Endodermal cell (in vitro differentiated cells): ENCODE results near the gene DBH. TPM values are rescaled to one million over a fixed set of nuclear protein-coding genes. Genes with fewer than 3 reads are reported as not detected.

ENCODE experiments used
- DNase-seq: peaks from one replicate; pipeline ENCODE4 v3.0.0-alpha.2; 2017
- H3K27ac ChIP-seq: 2 replicates; pipeline ENCODE4 v1.5.1; 2013; ENCODE audit warnings: mild to moderate bottlenecking, low read depth, low read length, moderate library complexity
- H3K27me3 ChIP-seq: 2 replicates; pipeline ENCODE4 v1.6.1; 2013; ENCODE audit warnings: mild to moderate bottlenecking, low read length, moderate library complexity; ENCODE audit not compliant: insufficient read depth, control insufficient read depth, poor library complexity, severe bottlenecking
- H3K36me3 ChIP-seq: 2 replicates; pipeline ENCODE4 v1.7.0; 2013; ENCODE audit warnings: mild to moderate bottlenecking, low read length, moderate library complexity; ENCODE audit not compliant: control insufficient read depth, insufficient read depth
- H3K4me1 ChIP-seq: one replicate; pipeline ENCODE4 v1.7.0; 2013; ENCODE audit warnings: low read length; ENCODE audit not compliant: control insufficient read depth, insufficient read depth
- H3K4me3 ChIP-seq: 2 replicates; pipeline ENCODE4 v1.5.1; 2013; ENCODE audit warnings: mild to moderate bottlenecking, low read length, moderate library complexity
- H3K9ac ChIP-seq: 2 replicates; pipeline ENCODE4 v1.6.1; 2013; ENCODE audit warnings: mild to moderate bottlenecking, low read length, moderate library complexity; ENCODE audit not compliant: poor library complexity, severe bottlenecking; ENCODE audit errors: extremely low read depth
- H3K9me3 ChIP-seq: 2 replicates; pipeline ENCODE4 v1.6.1; 2013; ENCODE audit warnings: mild to moderate bottlenecking, low read length, moderate library complexity; ENCODE audit not compliant: control insufficient read depth
- H3K27ac Mint-ChIP-seq: 2 replicates; pipeline ENCODE4 v1.8.0; 2020; ENCODE audit warnings: mixed read lengths
- H3K27me3 Mint-ChIP-seq: 2 replicates; pipeline ENCODE4 v1.8.0; 2021; ENCODE audit warnings: mild to moderate bottlenecking, mixed read lengths; ENCODE audit not compliant: insufficient read depth
- H3K36me3 Mint-ChIP-seq: 2 replicates; pipeline ENCODE4 v1.8.0; 2020; ENCODE audit warnings: low read depth, mixed read lengths
- H3K4me1 Mint-ChIP-seq: 2 replicates; pipeline ENCODE4 v1.8.0; 2020; ENCODE audit warnings: mixed read lengths
- H3K4me3 Mint-ChIP-seq: 2 replicates; pipeline ENCODE4 v1.8.0; 2020; ENCODE audit warnings: mild to moderate bottlenecking, moderate library complexity, mixed read lengths
- H3K9me3 Mint-ChIP-seq: 2 replicates; pipeline ENCODE4 v1.8.0; 2020; ENCODE audit warnings: mild to moderate bottlenecking, mixed read lengths
- WGBS, 2 experiments: methylation state at CpG; one replicate each; pipeline versions ENCODE4 v1.1.5 to v1.1.7; 2013; ENCODE audit warnings: missing lambda C conversion rate in 2 of 2, mixed read lengths in 1 of 2; ENCODE audit not compliant: insufficient coverage in 1 of 2, insufficient read length in 1 of 2; 5-methylcytosine and 5-hydroxymethylcytosine counted together
- total RNA-seq, 2 donors: library from RNA; stranded (reverse); fragmentation: NEBNext Ultra II Directional in 1 of 2; extraction: Animal tissue kit (Norgen Biotek cat#: 25700) in 1 of 2; gene quantifications; 2 replicates in 1 of 2; 3 replicates in 1 of 2; pipeline ENCODE4 v1.2.1, GENCODE V29; 2021
- TF ChIP-seq, protein P1 (sequence below): fragments of 200-600 bp; sonication (generic); conservative IDR thresholded peaks from 2 replicates; pipeline ENCODE4 v1.5.0; 2021; ENCODE audit warnings: antibody characterized with exemption, mild to moderate bottlenecking

The DBH gene
- total RNA-seq, 2 donors from 2014 or later, result not detected

DNA sequence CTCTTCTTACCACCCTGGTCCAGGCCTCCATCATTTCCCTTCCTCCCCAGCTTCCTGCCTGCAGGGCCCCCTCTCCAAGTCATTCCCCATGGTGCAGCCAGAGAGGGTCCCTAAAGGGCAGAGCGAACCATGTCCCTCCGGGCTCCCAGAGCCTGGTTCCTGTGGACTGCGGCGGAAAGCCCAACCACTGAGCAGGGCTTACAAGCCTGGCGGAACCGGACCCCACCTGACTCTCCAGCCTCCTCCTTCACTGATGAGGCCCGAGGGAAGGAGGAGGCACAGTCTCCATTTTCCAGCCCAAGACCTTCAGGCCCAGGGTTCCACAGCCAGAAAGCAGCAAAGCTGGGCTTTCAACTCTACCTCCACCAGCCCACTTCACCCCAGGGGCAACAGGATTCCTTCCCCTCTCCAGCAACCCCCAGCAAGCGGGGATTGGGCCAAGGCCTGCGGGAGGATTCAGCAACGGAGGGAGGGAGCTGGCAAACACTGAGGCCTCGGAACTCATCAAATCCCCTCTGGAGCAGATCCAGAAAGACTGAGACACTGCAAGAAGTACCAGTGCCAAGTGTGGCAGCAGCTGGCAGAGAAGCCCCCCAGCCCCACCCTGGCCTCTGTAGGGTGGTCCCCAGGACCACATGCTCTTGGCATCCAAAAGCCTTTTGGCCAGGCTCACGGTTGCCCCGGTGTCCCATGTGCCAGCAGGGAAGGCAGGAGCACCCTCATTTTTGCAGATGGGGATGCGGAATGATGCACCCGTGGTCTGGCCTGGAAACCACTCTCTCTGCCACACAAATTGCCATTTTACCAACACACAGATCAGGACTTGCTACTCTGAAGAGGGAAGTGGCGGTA is 30.1 kb upstream of the DBH start:
- Histone ChIP-seq H3K36me3 (no peaks in the 10 kb centered on the region), H3K27me3 (peaks cover 45% of the 10 kb centered on the region), H3K4me1 (no peaks in the 10 kb centered on the region), H3K27ac (no peak overlapping the region), H3K4me3 (no peak overlapping the region), H3K9me3 (no peaks in the 10 kb centered on the region), H3K9ac (no peak overlapping the region)
- WGBS, 2 experiments, result 82 to 97% methylated on average over 5 to 16 of the region's 16 CpGs
- Mint-ChIP-seq H3K36me3 (no peaks in the 10 kb centered on the region), H3K4me3 (no peak overlapping the region), H3K27me3 (peaks cover 40% of the 10 kb centered on the region), H3K9me3 (no peaks in the 10 kb centered on the region), H3K4me1 (no peaks in the 10 kb centered on the region), H3K27ac (peak overlapping the region; percentile 64)
- TF ChIP-seq, protein P1, sequence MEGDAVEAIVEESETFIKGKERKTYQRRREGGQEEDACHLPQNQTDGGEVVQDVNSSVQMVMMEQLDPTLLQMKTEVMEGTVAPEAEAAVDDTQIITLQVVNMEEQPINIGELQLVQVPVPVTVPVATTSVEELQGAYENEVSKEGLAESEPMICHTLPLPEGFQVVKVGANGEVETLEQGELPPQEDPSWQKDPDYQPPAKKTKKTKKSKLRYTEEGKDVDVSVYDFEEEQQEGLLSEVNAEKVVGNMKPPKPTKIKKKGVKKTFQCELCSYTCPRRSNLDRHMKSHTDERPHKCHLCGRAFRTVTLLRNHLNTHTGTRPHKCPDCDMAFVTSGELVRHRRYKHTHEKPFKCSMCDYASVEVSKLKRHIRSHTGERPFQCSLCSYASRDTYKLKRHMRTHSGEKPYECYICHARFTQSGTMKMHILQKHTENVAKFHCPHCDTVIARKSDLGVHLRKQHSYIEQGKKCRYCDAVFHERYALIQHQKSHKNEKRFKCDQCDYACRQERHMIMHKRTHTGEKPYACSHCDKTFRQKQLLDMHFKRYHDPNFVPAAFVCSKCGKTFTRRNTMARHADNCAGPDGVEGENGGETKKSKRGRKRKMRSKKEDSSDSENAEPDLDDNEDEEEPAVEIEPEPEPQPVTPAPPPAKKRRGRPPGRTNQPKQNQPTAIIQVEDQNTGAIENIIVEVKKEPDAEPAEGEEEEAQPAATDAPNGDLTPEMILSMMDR, result no peak
- DNase-seq, result no peak

DNA sequence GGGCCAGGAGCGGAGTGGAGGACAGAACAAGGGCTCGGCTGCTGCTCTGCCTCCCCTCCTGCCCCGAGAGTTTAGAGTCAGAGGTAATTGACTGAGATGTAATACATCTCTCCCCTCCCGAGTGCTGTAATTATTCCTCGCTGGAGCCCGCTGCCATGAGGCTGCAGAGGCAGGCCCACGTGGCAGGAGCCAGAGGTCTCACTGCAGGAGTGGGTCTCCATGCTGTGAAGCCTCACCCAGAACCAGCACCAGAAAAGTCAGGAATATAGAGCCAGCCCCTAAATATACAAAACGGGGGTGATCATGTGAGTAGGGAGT is 29.5 kb upstream of the DBH start:
- 86 to 100% methylated on average over 1 to 8 of the region's 8 CpGs for WGBS, 2 experiments
- no peak overlapping the region for H3K4me3 ChIP-seq
- H3K36me3 ChIP-seq, result no peaks in the 10 kb centered on the region
- no peak overlapping the region for H3K4me3 Mint-ChIP-seq
- no peaks in the 10 kb centered on the region for H3K9me3 Mint-ChIP-seq
- no peaks in the 10 kb centered on the region for H3K4me1 Mint-ChIP-seq
- H3K36me3 Mint-ChIP-seq, result no peaks in the 10 kb centered on the region
- H3K9ac ChIP-seq, result no peak overlapping the region
- H3K4me1 ChIP-seq, result no peaks in the 10 kb centered on the region
- no peak for DNase-seq
- peaks cover 49% of the 10 kb centered on the region for H3K27me3 ChIP-seq
- H3K9me3 ChIP-seq, result no peaks in the 10 kb centered on the region
- H3K27ac Mint-ChIP-seq, result no peak overlapping the region
- H3K27ac ChIP-seq, result no peak overlapping the region
- peaks cover 43% of the 10 kb centered on the region for H3K27me3 Mint-ChIP-seq
- TF ChIP-seq, protein P1, result no peak

DNA sequence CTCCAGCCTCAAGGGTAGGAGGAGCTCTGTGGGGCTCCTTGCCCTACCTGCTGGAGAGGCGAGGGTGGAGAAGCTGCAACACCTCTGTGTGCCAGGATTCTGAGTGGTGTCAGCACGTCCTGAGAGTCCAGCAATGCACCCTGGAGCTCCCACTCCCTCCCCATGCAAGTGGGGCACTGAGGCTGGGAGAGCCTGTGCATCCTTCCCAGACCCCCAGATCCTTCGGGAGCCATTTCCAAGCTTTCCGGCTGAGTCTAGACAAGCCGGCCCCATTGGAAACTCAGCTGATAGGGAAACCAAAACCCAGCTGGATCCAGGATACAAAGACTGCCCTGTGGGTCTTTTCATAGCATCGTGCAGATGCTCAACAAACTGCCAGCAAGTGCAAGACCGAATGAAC is 28.8 kb upstream of the DBH start:
- peaks cover 56% of the 10 kb centered on the region for H3K27me3 ChIP-seq
- H3K9me3 Mint-ChIP-seq, result no peaks in the 10 kb centered on the region

More for the DNA sequence above, 28.8 kb upstream of the DBH start:
- TF ChIP-seq, protein P1, result no peak
- Histone ChIP-seq H3K27ac (no peak overlapping the region), H3K4me1 (no peaks in the 10 kb centered on the region), H3K9ac (no peak overlapping the region), H3K36me3 (no peaks in the 10 kb centered on the region), H3K9me3 (no peaks in the 10 kb centered on the region), H3K4me3 (no peak overlapping the region)
- no peak overlapping the region for H3K27ac Mint-ChIP-seq
- peaks cover 44% of the 10 kb centered on the region for H3K27me3 Mint-ChIP-seq
- no peaks in the 10 kb centered on the region for H3K4me1 Mint-ChIP-seq
- WGBS, 2 experiments, result 77 to 82% methylated on average over 4 to 7 of the region's 7 CpGs
- no peaks in the 10 kb centered on the region for H3K36me3 Mint-ChIP-seq
- no peak overlapping the region for H3K4me3 Mint-ChIP-seq
- no peak for DNase-seq
